Trophoblast cell (in vitro differentiated cells and primary cell): ENCODE results near the gene MPZL2.

Experiments
- DNase-seq, 2 donors: peaks; one replicate each; pipeline ENCODE4 v3.0.0-alpha.2; 2016
- H2AFZ ChIP-seq: 2 replicates; pipeline ENCODE4 v1.6.1; 2013; ENCODE audit warnings: low read length, moderate library complexity, mild to moderate bottlenecking; ENCODE audit not compliant: insufficient read depth, poor library complexity
- H2AK5ac ChIP-seq: 2 replicates; pipeline ENCODE4 v1.6.1; 2013; ENCODE audit warnings: mild to moderate bottlenecking, low read length
- H2BK120ac ChIP-seq: 2 replicates; pipeline ENCODE4 v1.6.1; 2013; ENCODE audit warnings: low read length, mild to moderate bottlenecking, moderate library complexity; ENCODE audit not compliant: insufficient read depth, poor library complexity
- H2BK12ac ChIP-seq: 2 replicates; pipeline ENCODE4 v1.6.1; 2013; ENCODE audit warnings: mild to moderate bottlenecking, low read length, moderate library complexity
- H2BK5ac ChIP-seq: 2 replicates; pipeline ENCODE4 v1.6.1; 2013; ENCODE audit warnings: low read length, low read depth, moderate library complexity, mild to moderate bottlenecking; ENCODE audit not compliant: poor library complexity
- H3K14ac ChIP-seq: 2 replicates; pipeline ENCODE4 v1.6.1; 2013; ENCODE audit warnings: mild to moderate bottlenecking, low read length
- H3K18ac ChIP-seq: 2 replicates; pipeline ENCODE4 v1.6.1; 2013; ENCODE audit warnings: mild to moderate bottlenecking, low read length
- H3K23ac ChIP-seq: 2 replicates; pipeline ENCODE4 v1.6.1; 2013; ENCODE audit warnings: low read length
- H3K27ac ChIP-seq: 2 replicates; pipeline ENCODE4 v1.5.1; 2013; ENCODE audit warnings: low read depth, mild to moderate bottlenecking, inconsistent platforms, low read length, moderate library complexity
- H3K27me3 ChIP-seq: 2 replicates; pipeline ENCODE4 v1.6.1; 2013; ENCODE audit warnings: inconsistent platforms, mild to moderate bottlenecking, low read length, moderate library complexity; ENCODE audit not compliant: insufficient read depth
- H3K36me3 ChIP-seq, 2 experiments: 1 replicate in 1 of 2; 2 replicates in 1 of 2; pipeline ENCODE4 v1.6.1; 2013; ENCODE audit warnings: low read length in 2 of 2, mild to moderate bottlenecking in 2 of 2, moderate library complexity in 1 of 2; ENCODE audit not compliant: insufficient read depth in 2 of 2, control insufficient read depth in 1 of 2
- H3K4ac ChIP-seq: 2 replicates; pipeline ENCODE4 v1.6.1; 2013; ENCODE audit warnings: low read depth, mild to moderate bottlenecking, low read length, moderate library complexity
- H3K4me1 ChIP-seq, 2 experiments: 1 replicate in 1 of 2; 2 replicates in 1 of 2; pipeline ENCODE4 v1.6.1; 2013; ENCODE audit warnings: low read length in 2 of 2, mild to moderate bottlenecking in 2 of 2, moderate library complexity in 1 of 2; ENCODE audit not compliant: insufficient read depth in 2 of 2, control insufficient read depth in 1 of 2
- H3K4me2 ChIP-seq: 2 replicates; pipeline ENCODE4 v1.6.1; 2013; ENCODE audit warnings: inconsistent platforms, mild to moderate bottlenecking, low read length, moderate library complexity
- H3K4me3 ChIP-seq: 2 replicates; pipeline ENCODE4 v1.5.1; 2013; ENCODE audit warnings: mild to moderate bottlenecking, low read depth, low read length, inconsistent platforms
- H3K79me1 ChIP-seq: one replicate; pipeline ENCODE4 v1.6.1; 2013; ENCODE audit warnings: low read length
- H3K79me2 ChIP-seq: 2 replicates; pipeline ENCODE4 v1.6.1; 2013; ENCODE audit warnings: low read length, mild to moderate bottlenecking; ENCODE audit not compliant: control insufficient read depth, insufficient read depth, poor library complexity
- H3K9ac ChIP-seq: 2 replicates; pipeline ENCODE4 v1.6.1; 2013; ENCODE audit warnings: mild to moderate bottlenecking, low read length
- H3K9me3 ChIP-seq: 2 replicates; pipeline ENCODE4 v1.6.1; 2013; ENCODE audit warnings: low read depth, mild to moderate bottlenecking, control low read depth, inconsistent platforms, low read length; ENCODE audit not compliant: insufficient read depth
- H4K12ac ChIP-seq: 2 replicates; pipeline ENCODE4 v1.6.1; 2013; ENCODE audit warnings: low read depth, mild to moderate bottlenecking, low read length, moderate library complexity
- H4K8ac ChIP-seq: 2 replicates; pipeline ENCODE4 v1.6.1; 2013; ENCODE audit warnings: low read depth, mild to moderate bottlenecking, low read length, moderate library complexity
- H4K91ac ChIP-seq: one replicate; pipeline ENCODE4 v1.6.1; 2013; ENCODE audit warnings: low read depth, mild to moderate bottlenecking, low read length, moderate library complexity
- WGBS: extraction: QIAGEN DNeasy Blood & Tissue Kit; methylation state at CpG from one replicate; pipeline ENCODE4 v1.1.7; 2013; ENCODE audit warnings: missing lambda C conversion rate; ENCODE audit not compliant: insufficient read length, insufficient coverage; ENCODE audit errors: extremely low coverage; 5-methylcytosine and 5-hydroxymethylcytosine counted together

The MPZL2 gene

DNA sequence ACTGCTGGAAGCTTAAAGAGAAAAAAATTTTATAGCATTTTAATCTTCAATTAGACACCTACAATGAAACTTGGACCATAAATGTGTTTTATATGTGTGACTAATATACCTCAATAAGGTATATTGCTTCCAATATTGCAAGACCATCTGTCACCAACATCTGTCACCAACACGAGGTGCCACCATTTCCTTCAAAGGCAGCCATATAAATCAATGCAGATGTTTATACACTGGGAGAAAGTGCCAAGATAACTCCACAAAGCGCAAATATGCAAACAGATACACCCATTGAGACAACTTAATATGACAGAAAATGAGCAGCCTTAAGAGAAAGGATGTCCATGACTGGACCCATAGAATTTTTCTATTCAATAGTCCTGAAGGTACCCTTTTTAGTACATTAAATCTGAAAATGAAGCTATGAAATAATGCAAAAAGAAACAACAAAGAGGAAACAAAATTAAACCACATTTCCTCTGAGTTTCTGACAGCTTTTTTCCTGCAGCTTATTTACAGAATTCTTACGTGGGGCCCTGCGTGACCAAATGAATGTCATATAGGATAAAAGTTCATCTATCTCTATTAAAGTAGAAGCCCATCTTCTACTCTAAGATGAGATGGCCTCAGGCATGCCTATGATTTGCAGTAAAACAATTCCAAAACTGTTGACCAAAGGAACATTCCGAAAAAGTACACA, 24.4 kb downstream of the MPZL2 start:
- no peak overlapping the region for H2AK5ac ChIP-seq
- no peak overlapping the region for H2AFZ ChIP-seq
- H3K23ac ChIP-seq = no peak overlapping the region
- no peaks in the 10 kb centered on the region for H3K9me3 ChIP-seq
- peak in 1 of 2 donors; percentile 33 for DNase-seq
- no peak overlapping the region for H2BK5ac ChIP-seq
- H4K91ac ChIP-seq = no peak overlapping the region
- no peak overlapping the region for H3K18ac ChIP-seq
- H3K9ac ChIP-seq = no peak overlapping the region
- H3K4me2 ChIP-seq = no peak overlapping the region
- no peak overlapping the region for H2BK120ac ChIP-seq
- H3K79me2 ChIP-seq = no peaks in the 10 kb centered on the region
- no peaks in the 10 kb centered on the region for H3K27me3 ChIP-seq
- no peaks in the 10 kb centered on the region for H3K79me1 ChIP-seq
- H3K27ac ChIP-seq = no peak overlapping the region
- H2BK12ac ChIP-seq = no peak overlapping the region
- no CpG with 5 or more reads among the region's 5 CpGs for whole genome bisulfite sequencing
- H4K8ac ChIP-seq = no peak overlapping the region
- H3K36me3 ChIP-seq = no peaks in the 10 kb centered on the region
- no peak overlapping the region for H3K4ac ChIP-seq
- no peak overlapping the region for H3K4me3 ChIP-seq
- no peak overlapping the region for H3K14ac ChIP-seq
- H4K12ac ChIP-seq = no peak overlapping the region
- peaks cover 5 to 10% of the 10 kb centered on the region in 2 experiments for H3K4me1 ChIP-seq

DNA sequence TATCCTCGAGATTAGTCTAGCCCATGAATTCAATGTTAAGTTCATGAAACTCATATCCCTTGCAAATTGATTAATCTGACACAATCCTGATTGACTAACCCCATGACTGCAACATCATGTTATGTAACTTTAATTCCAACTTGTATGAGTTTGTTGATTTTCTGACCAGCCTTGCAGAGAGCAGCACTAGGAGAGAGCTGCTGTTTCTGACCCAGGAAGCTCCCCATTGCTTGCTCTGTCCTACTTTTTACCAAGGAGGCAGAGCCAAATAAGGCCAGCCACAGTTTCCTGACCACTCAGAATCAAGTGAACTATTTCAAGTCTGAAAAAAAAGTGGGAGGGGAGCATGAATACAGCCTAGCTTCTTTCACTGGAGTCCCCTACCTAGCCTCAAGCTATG, 25.2 kb downstream of the MPZL2 start:
- Histone ChIP-seq H3K9ac (no peak overlapping the region), H3K36me3 (no peaks in the 10 kb centered on the region), H3K4me2 (no peak overlapping the region), H3K18ac (no peak overlapping the region), H3K14ac (no peak overlapping the region), H2BK120ac (no peak overlapping the region), H4K12ac (no peak overlapping the region), H3K27me3 (no peaks in the 10 kb centered on the region), H3K79me2 (no peaks in the 10 kb centered on the region), H4K8ac (no peak overlapping the region), H2BK12ac (no peak overlapping the region), H4K91ac (no peak overlapping the region), H3K79me1 (no peaks in the 10 kb centered on the region), H2AK5ac (no peak overlapping the region), H3K4me1 (peaks cover 5 to 10% of the 10 kb centered on the region in 2 experiments), H3K23ac (no peak overlapping the region), H2BK5ac (no peak overlapping the region), H3K9me3 (no peaks in the 10 kb centered on the region), H3K27ac (no peak overlapping the region), H3K4me3 (no peak overlapping the region), H3K4ac (no peak overlapping the region), H2AFZ (no peak overlapping the region)
- no CpG with 5 or more reads among the region's 1 CpG for WGBS
- no peak for DNase-seq

DNA sequence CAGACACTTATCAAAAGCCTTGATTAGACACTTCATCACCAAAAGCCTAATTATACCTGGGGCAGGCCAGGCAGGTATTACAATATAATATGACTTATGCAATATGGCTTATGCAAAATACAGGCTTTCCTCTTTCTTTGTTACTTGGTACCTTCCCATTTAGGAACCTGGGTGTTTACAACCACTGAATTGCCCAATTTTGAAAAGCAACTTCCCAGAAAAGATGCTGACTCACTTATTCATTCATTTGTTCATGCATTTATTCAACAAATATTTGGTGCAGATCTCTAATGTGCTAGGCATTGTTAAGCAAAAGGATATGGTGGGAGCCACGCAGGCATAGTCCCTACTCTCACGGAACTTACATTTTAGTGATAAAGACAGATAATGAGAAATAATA, 25.7 kb downstream of the MPZL2 start:
- WGBS = no CpG with 5 or more reads among the region's 2 CpGs

DNA sequence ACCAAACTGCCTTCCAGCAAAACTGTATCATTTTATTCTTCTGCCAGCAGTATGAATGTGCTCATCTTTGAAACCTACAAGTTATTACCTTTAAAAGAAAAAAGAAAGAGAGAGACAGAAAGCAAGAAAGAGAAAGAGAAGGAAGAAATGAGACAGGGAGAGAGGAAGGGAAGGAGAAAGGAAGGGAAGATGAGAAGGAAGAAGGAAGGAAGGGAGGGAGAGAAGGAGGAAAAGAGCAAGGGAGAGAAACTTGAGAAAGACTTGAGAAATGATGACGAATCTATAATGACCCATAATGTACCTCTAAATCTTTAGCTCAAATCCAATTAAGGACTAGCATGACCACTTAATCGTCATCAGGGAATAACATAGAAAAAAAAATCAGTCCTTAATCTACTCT, 27.9 kb downstream of the MPZL2 start:
- no peaks in the 10 kb centered on the region for H3K36me3 ChIP-seq
- H4K12ac ChIP-seq = no peak overlapping the region
- H4K91ac ChIP-seq = no peak overlapping the region
- H4K8ac ChIP-seq = no peak overlapping the region
- DNase-seq = no peak
- H3K18ac ChIP-seq = no peak overlapping the region
- H3K79me2 ChIP-seq = no peaks in the 10 kb centered on the region
- H2AK5ac ChIP-seq = no peak overlapping the region
- H3K23ac ChIP-seq = no peak overlapping the region
- H2BK12ac ChIP-seq = no peak overlapping the region
- no peak overlapping the region for H3K14ac ChIP-seq
- H3K79me1 ChIP-seq = no peaks in the 10 kb centered on the region
- H3K4me3 ChIP-seq = no peak overlapping the region
- no peaks in the 10 kb centered on the region for H3K27me3 ChIP-seq
- WGBS = no CpG with 5 or more reads among the region's 2 CpGs
- H3K9ac ChIP-seq = no peak overlapping the region
- no peak overlapping the region for H3K4ac ChIP-seq
- H3K4me1 ChIP-seq = peaks cover under 1 to 3% of the 10 kb centered on the region in 2 experiments
- no peak overlapping the region for H2BK5ac ChIP-seq
- H3K27ac ChIP-seq = no peak overlapping the region
- H2BK120ac ChIP-seq = no peak overlapping the region
- no peaks in the 10 kb centered on the region for H3K9me3 ChIP-seq
- H3K4me2 ChIP-seq = no peak overlapping the region
- H2AFZ ChIP-seq = no peak overlapping the region

More for the DNA sequence above, 25.7 kb downstream of the MPZL2 start:
- H3K79me1 ChIP-seq = no peaks in the 10 kb centered on the region
- no peak for DNase-seq
- H3K9ac ChIP-seq = no peak overlapping the region
- H3K4me3 ChIP-seq = no peak overlapping the region
- H3K36me3 ChIP-seq = no peaks in the 10 kb centered on the region
- no peak overlapping the region for H3K14ac ChIP-seq
- H3K4ac ChIP-seq = no peak overlapping the region
- H3K27me3 ChIP-seq = no peaks in the 10 kb centered on the region
- no peak overlapping the region for H3K23ac ChIP-seq
- H3K9me3 ChIP-seq = no peaks in the 10 kb centered on the region
- no peak overlapping the region for H3K27ac ChIP-seq
- no peak overlapping the region for H3K4me2 ChIP-seq
- H4K12ac ChIP-seq = no peak overlapping the region
- no peak overlapping the region for H2BK5ac ChIP-seq
- no peak overlapping the region for H4K8ac ChIP-seq
- no peaks in the 10 kb centered on the region for H3K79me2 ChIP-seq
- H2AFZ ChIP-seq = no peak overlapping the region
- H3K4me1 ChIP-seq = peaks cover 5 to 10% of the 10 kb centered on the region in 2 experiments
- no peak overlapping the region for H2BK120ac ChIP-seq
- H3K18ac ChIP-seq = no peak overlapping the region
- no peak overlapping the region for H4K91ac ChIP-seq
- no peak overlapping the region for H2AK5ac ChIP-seq
- no peak overlapping the region for H2BK12ac ChIP-seq
